HCT116 (cell line): ENCODE results near the gene NR1H4. TPM values are rescaled to one million over a fixed set of nuclear protein-coding genes. Genes with fewer than 3 reads are reported as not detected.

Experiments used
- ATAC-seq: fragments of 200-7000 bp; cut with Tn5 transposase; 2 replicates; pipeline ENCODE4 v1.9.1; 2020; ENCODE audit warnings: mild to moderate bottlenecking, moderate library complexity
- BruUV-seq: library from RNA; stranded (reverse); fragments of 400-500 nt; replicated peaks from 2 replicates; lab custom pipeline; 2021; lab: Mats Ljungman, UMichigan
- CTCF ChIA-PET: fragments of 300-600 bp; sonication (Branson Sonifier 250); formaldehyde crosslinking; loops from one replicate; lab custom pipeline; 2021; ENCODE audit warnings: antibody characterized with exemption; lab: Charles Lee
- POLR2A ChIA-PET: fragments of 300-600, 350-600 bp; sonication (Branson Sonifier 250); formaldehyde crosslinking; loops from one replicate; lab custom pipeline; 2021; ENCODE audit warnings: antibody characterized with exemption; lab: Charles Lee
- RAD21 ChIA-PET, 2 experiments: fragments of 300-600 bp; sonication (Branson Sonifier 250); formaldehyde crosslinking; loops; one replicate each; lab custom pipeline; 2023; ENCODE audit warnings: low total read pairs in 2 of 2; ENCODE audit not compliant: uncharacterized antibody in 2 of 2, unreplicated experiment in 2 of 2, low non-redundant PET in 1 of 2; lab: Charles Lee
- DNase-seq: peaks from one replicate; pipeline ENCODE4 v3.0.0-alpha.2; 2010; ENCODE audit warnings: low read depth, low spot score
- H2AFZ ChIP-seq: fragments of 200-600 bp; shearing (Covaris generic), sonication (generic); 2 replicates; pipeline ENCODE4 v1.6.1; 2017; ENCODE audit warnings: low read depth, mixed run types, mixed read lengths, antibody characterized with exemption, low read length; ENCODE audit not compliant: poor library complexity, severe bottlenecking
- H3K27ac ChIP-seq: 2 replicates; pipeline ENCODE4 v1.5.1; 2012; ENCODE audit warnings: low read depth, low read length
- H3K27me3 ChIP-seq: fragments of 200-600 bp; sonication (generic); 2 replicates; pipeline ENCODE4 v1.6.1; 2016; ENCODE audit warnings: mixed run types, low read length, mixed read lengths; ENCODE audit not compliant: insufficient read depth
- H3K36me3 ChIP-seq, 2 experiments: fragments of 200-500 bp in 1 of 2; fragments of 200-600 bp in 1 of 2; sonication (Bioruptor generic) in 1 of 2; sonication (generic) in 1 of 2; 2 replicates each; pipeline versions ENCODE4 v1.5.1 to v1.6.1; 2014 to 2016; ENCODE audit warnings: low read length in 2 of 2, inconsistent platforms in 1 of 2, mixed read lengths in 1 of 2, mixed run types in 1 of 2; ENCODE audit not compliant: insufficient read depth in 2 of 2, control insufficient read depth in 1 of 2
- H3K4me1 ChIP-seq, 2 experiments: fragments of 200-600 bp in 1 of 2; sonication (generic) in 1 of 2; 2 replicates each; pipeline versions ENCODE4 v1.5.1 to v1.6.1; 2012 to 2017; ENCODE audit warnings: low read length in 2 of 2, inconsistent platforms in 1 of 2, mild to moderate bottlenecking in 1 of 2, mixed read lengths in 1 of 2, mixed run types in 1 of 2, moderate library complexity in 1 of 2; ENCODE audit not compliant: insufficient read depth in 2 of 2, control insufficient read depth in 1 of 2
- H3K4me2 ChIP-seq: fragments of 200-600 bp; sonication (generic); 2 replicates; pipeline ENCODE4 v1.6.1; 2017; ENCODE audit warnings: mixed run types, low read length, mixed read lengths
- H3K4me3 ChIP-seq, 2 experiments: fragments of 200-600 bp in 1 of 2; sonication (generic) in 1 of 2; replicated peaks in 1 of 2; 2 replicates each; pipeline ENCODE4 v1.5.1; 2011 to 2016; ENCODE audit warnings: low read length in 2 of 2, control low read depth in 1 of 2, low read depth in 1 of 2, mild to moderate bottlenecking in 1 of 2, mixed read lengths in 1 of 2, mixed run types in 1 of 2
- H3K79me2 ChIP-seq: fragments of 200-600 bp; sonication (generic); 2 replicates; pipeline ENCODE4 v1.6.1; 2017; ENCODE audit warnings: mild to moderate bottlenecking, mixed run types, low read length, moderate library complexity, mixed read lengths; ENCODE audit not compliant: insufficient read depth
- H3K9ac ChIP-seq: fragments of 200-600 bp; sonication (generic); 2 replicates; pipeline ENCODE4 v1.6.1; 2016; ENCODE audit warnings: low read length, mixed read lengths
- H3K9me2 ChIP-seq: fragments of 200-600 bp; sonication (generic), shearing (Covaris generic); 2 replicates; pipeline ENCODE4 v1.6.1; 2017; ENCODE audit warnings: mixed run types, mild to moderate bottlenecking, moderate library complexity; ENCODE audit not compliant: insufficient read depth
- H3K9me3 ChIP-seq, 2 experiments: fragments of 200-500 bp in 1 of 2; fragments of 200-600 bp in 1 of 2; sonication (Bioruptor generic) in 1 of 2; sonication (generic) in 1 of 2; 2 replicates each; pipeline ENCODE4 v1.6.1; 2014 to 2017; ENCODE audit warnings: low read length in 2 of 2, mixed read lengths in 2 of 2, inconsistent platforms in 1 of 2, low read depth in 1 of 2, mild to moderate bottlenecking in 1 of 2, mixed run types in 1 of 2, moderate library complexity in 1 of 2; ENCODE audit not compliant: control insufficient read depth in 1 of 2, insufficient read depth in 1 of 2
- H4K20me1 ChIP-seq: fragments of 200-600 bp; sonication (generic), shearing (Covaris generic); 2 replicates; pipeline ENCODE4 v1.6.1; 2017; ENCODE audit warnings: mixed run types, mild to moderate bottlenecking, moderate library complexity; ENCODE audit not compliant: insufficient read depth
- ATF3 ChIP-seq: IDR thresholded peaks from 2 replicates; pipeline ENCODE4 v1.6.1; 2012
- CBX3 ChIP-seq: IDR thresholded peaks from 2 replicates; pipeline ENCODE4 v1.6.1; 2012; ENCODE audit warnings: low read depth
- CEBPB ChIP-seq: IDR thresholded peaks from 2 replicates; pipeline ENCODE4 v1.6.1; 2012; ENCODE audit warnings: low read depth
- EGR1 ChIP-seq: IDR thresholded peaks from 2 replicates; pipeline ENCODE4 v1.6.1; 2012; ENCODE audit warnings: low read depth
- EZH2 ChIP-seq: fragments of 200-600 bp; sonication (generic); IDR thresholded peaks from 2 replicates; pipeline ENCODE4 v1.6.1; 2017; ENCODE audit warnings: antibody characterized with exemption, mixed run types
- FOSL1 ChIP-seq: IDR thresholded peaks from 2 replicates; pipeline ENCODE4 v1.6.1; 2012; ENCODE audit warnings: low read depth
- JUND ChIP-seq: IDR thresholded peaks from 2 replicates; pipeline ENCODE4 v1.6.1; 2012
- MAX ChIP-seq: IDR thresholded peaks from 2 replicates; pipeline ENCODE4 v1.6.1; 2012
- POLR2A ChIP-seq: IDR thresholded peaks from 2 replicates; pipeline ENCODE4 v1.7.0; 2011; ENCODE audit warnings: borderline replicate concordance; ENCODE audit not compliant: insufficient read depth, insufficient read length; ENCODE audit errors: extremely low read depth
- POLR2AphosphoS5 ChIP-seq: IDR thresholded peaks from 2 replicates; pipeline ENCODE4 v1.6.1; 2011; ENCODE audit warnings: mild to moderate bottlenecking, low read depth, low read length, moderate library complexity
- REST ChIP-seq: IDR thresholded peaks from 2 replicates; pipeline ENCODE4 v1.6.1; 2012; ENCODE audit warnings: low read depth
- SIN3A ChIP-seq: IDR thresholded peaks from 2 replicates; pipeline ENCODE4 v1.6.1; 2012; ENCODE audit warnings: low read depth
- SRF ChIP-seq: IDR thresholded peaks from 2 replicates; pipeline ENCODE4 v1.6.1; 2012; ENCODE audit warnings: low read depth
- TCF7L2 ChIP-seq: IDR thresholded peaks from 2 replicates; pipeline ENCODE4 v1.7.0; 2011; ENCODE audit warnings: borderline replicate concordance, inconsistent platforms; ENCODE audit not compliant: insufficient read depth, insufficient read length; ENCODE audit errors: extremely low read depth
- YY1 ChIP-seq: IDR thresholded peaks from 2 replicates; pipeline ENCODE4 v1.6.1; 2011; ENCODE audit warnings: low read length, low read depth, moderate library complexity, mild to moderate bottlenecking; ENCODE audit not compliant: insufficient replicate concordance; ENCODE audit errors: extremely low read depth
- ZFX ChIP-seq: fragments of 450-650 bp; IDR thresholded peaks from 2 replicates; pipeline ENCODE4 v1.6.1; 2017
- ZNF274 ChIP-seq: fragments of 200-500 bp; sonication (Bioruptor generic); IDR thresholded peaks from 2 replicates; pipeline ENCODE4 v1.6.1; 2014; ENCODE audit warnings: mild to moderate bottlenecking, low read depth, low read length, inconsistent platforms
- intact Hi-C: fragments of 100-400 bp; cut with micrococcal nuclease; formaldehyde crosslinking; loops from 2 replicates; pipeline ENCODE4 v1.10.0; 2022
- total RNA-seq: library from RNA; stranded (reverse); gene quantifications from one replicate; pipeline ENCODE4 v1.2.1, GENCODE V29; 2021; ENCODE audit not compliant: unreplicated experiment
- TF ChIP-seq, protein P1 (sequence below): IDR thresholded peaks from 2 replicates; pipeline ENCODE4 v1.6.1; 2011; ENCODE audit warnings: mild to moderate bottlenecking, low read length, moderate library complexity; ENCODE audit not compliant: insufficient replicate concordance; ENCODE audit errors: extremely low read depth
- TF ChIP-seq, protein P2 (sequence below), 3 experiments: fragments of 200-600 bp in 1 of 3; sonication (generic) in 1 of 3; IDR thresholded peaks in 2 of 3; conservative IDR thresholded peaks in 1 of 3; 2 replicates each; pipeline ENCODE4 v1.5.1; 2012 to 2017; ENCODE audit warnings: low read depth in 2 of 3, low read length in 2 of 3, antibody characterized with exemption in 1 of 3, borderline replicate concordance in 1 of 3, control low read depth in 1 of 3, mild to moderate bottlenecking in 1 of 3, mixed read lengths in 1 of 3, mixed run types in 1 of 3, moderate library complexity in 1 of 3; ENCODE audit not compliant: insufficient read depth in 1 of 3

Gene NR1H4
- total RNA-seq, 1 experiment from 2014 or later, result not detected

DNA sequence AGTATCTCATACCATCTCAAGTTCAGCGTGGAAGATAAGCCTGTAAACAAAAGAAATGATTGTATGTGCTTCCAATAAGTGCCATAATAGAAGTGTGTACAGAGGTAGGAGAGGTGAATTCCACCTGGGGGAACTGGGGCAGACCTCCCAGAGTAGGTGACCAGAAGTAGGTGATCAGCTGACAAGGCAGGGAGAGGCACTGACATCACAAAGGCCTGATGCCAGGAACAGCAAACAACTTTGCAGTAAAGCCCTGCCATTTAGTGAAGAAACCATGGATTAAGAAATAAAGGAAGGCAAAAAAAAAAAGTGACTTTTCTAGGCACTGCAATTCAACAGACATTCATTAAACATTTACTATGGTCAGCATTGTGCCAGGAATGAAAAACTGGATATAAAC is 31.1 kb downstream of the NR1H4 start (continued):
- TF ChIP-seq, protein P1, sequence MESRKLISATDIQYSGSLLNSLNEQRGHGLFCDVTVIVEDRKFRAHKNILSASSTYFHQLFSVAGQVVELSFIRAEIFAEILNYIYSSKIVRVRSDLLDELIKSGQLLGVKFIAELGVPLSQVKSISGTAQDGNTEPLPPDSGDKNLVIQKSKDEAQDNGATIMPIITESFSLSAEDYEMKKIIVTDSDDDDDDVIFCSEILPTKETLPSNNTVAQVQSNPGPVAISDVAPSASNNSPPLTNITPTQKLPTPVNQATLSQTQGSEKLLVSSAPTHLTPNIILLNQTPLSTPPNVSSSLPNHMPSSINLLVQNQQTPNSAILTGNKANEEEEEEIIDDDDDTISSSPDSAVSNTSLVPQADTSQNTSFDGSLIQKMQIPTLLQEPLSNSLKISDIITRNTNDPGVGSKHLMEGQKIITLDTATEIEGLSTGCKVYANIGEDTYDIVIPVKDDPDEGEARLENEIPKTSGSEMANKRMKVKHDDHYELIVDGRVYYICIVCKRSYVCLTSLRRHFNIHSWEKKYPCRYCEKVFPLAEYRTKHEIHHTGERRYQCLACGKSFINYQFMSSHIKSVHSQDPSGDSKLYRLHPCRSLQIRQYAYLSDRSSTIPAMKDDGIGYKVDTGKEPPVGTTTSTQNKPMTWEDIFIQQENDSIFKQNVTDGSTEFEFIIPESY, result no peak
- TF ChIP-seq SIN3A, result no peak
- TF ChIP-seq ATF3, result no peak
- TF ChIP-seq FOSL1, result no peak
- TF ChIP-seq TCF7L2, result no peak
- TF ChIP-seq EGR1, result no peak
- TF ChIP-seq POLR2AphosphoS5, result no peak

DNA sequence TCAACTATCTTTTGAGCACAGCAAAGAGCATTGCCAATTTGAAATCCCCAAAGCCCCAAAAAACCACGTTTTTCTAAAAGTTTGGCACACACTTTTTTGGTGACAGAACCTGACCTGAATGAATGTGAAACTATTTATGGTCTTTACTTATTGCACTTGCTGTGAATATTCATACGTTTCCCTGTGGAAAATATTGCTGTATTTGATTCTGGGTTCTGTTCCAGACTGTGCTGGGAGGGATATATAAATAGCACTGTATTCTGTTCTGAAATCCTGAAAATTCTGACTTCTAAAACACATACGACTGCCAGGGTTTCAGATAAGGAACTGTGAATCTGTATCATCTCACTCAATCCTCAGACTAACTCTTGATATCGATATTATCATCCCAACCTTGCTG is 35.1 kb downstream of the NR1H4 start:
- BruUV-seq, result no TSS peak
- RAD21 ChIA-PET, result no interaction called here
- ATAC-seq (no peak), DNase-seq (no peak)
- no peak overlapping the region for H3K9ac ChIP-seq
- no peak overlapping the region for H3K4me2 ChIP-seq
- CTCF ChIA-PET, result no interaction called here
- no peaks in the 10 kb centered on the region for H3K36me3 ChIP-seq
- H3K27me3 ChIP-seq, result no peaks in the 10 kb centered on the region
- no peaks in the 10 kb centered on the region for H3K9me2 ChIP-seq
- no peaks in the 10 kb centered on the region for H4K20me1 ChIP-seq
- no peak overlapping the region for H2AFZ ChIP-seq
- H3K9me3 ChIP-seq, result no peaks in the 10 kb centered on the region
- POLR2A ChIA-PET, result no interaction called here
- no peak overlapping the region for H3K4me3 ChIP-seq
- intact Hi-C loops, result no loop called here
- no peaks in the 10 kb centered on the region for H3K4me1 ChIP-seq
- no peaks in the 10 kb centered on the region for H3K79me2 ChIP-seq
- H3K27ac ChIP-seq, result no peak overlapping the region
- TF ChIP-seq SIN3A, result no peak
- no peak for TF ChIP-seq REST
- no peak for TF ChIP-seq POLR2A
- TF ChIP-seq, protein P2, sequence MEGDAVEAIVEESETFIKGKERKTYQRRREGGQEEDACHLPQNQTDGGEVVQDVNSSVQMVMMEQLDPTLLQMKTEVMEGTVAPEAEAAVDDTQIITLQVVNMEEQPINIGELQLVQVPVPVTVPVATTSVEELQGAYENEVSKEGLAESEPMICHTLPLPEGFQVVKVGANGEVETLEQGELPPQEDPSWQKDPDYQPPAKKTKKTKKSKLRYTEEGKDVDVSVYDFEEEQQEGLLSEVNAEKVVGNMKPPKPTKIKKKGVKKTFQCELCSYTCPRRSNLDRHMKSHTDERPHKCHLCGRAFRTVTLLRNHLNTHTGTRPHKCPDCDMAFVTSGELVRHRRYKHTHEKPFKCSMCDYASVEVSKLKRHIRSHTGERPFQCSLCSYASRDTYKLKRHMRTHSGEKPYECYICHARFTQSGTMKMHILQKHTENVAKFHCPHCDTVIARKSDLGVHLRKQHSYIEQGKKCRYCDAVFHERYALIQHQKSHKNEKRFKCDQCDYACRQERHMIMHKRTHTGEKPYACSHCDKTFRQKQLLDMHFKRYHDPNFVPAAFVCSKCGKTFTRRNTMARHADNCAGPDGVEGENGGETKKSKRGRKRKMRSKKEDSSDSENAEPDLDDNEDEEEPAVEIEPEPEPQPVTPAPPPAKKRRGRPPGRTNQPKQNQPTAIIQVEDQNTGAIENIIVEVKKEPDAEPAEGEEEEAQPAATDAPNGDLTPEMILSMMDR (IDR thresholded peaks at IDR 0.05 in 2 of 3, conservative IDR thresholded peaks at IDR 0.05 in 1 of 3; ENCODE audit: borderline replicate concordance in 1 of 3, insufficient read depth in 1 of 3, low read depth in 2 of 3, low read length in 2 of 3), result no peak
- TF ChIP-seq ATF3, result no peak
- TF ChIP-seq EGR1, result no peak
- TF ChIP-seq YY1, result no peak
- no peak for TF ChIP-seq POLR2AphosphoS5
- TF ChIP-seq CEBPB, result no peak
- no peak for TF ChIP-seq ZNF274
- TF ChIP-seq EZH2, result no peak
- no peak for TF ChIP-seq JUND
- TF ChIP-seq SRF, result no peak
- no peak for TF ChIP-seq CBX3
- no peak for TF ChIP-seq ZFX
- TF ChIP-seq MAX, result no peak
